HG03354 (cell line): ENCODE results near the gene KRT82.
"Not testable (repeated sequence)": the region's sequence is repeated elsewhere in the genome, so short reads cannot be mapped to it uniquely, and the experiment has no call there.

ENCODE experiments used
- ATAC-seq: cut with Tn5 transposase; IDR thresholded peaks from one replicate; pipeline ENCODE4 v1.9.1; 2021; ENCODE audit warnings: mild to moderate bottlenecking; ENCODE audit not compliant: unreplicated experiment, poor library complexity, severe bottlenecking

KRT82 gene

GRCh38 chr12:52350786-52351185, 55.3 kb downstream of the KRT82 start:
- ATAC-seq = no peak

DNA sequence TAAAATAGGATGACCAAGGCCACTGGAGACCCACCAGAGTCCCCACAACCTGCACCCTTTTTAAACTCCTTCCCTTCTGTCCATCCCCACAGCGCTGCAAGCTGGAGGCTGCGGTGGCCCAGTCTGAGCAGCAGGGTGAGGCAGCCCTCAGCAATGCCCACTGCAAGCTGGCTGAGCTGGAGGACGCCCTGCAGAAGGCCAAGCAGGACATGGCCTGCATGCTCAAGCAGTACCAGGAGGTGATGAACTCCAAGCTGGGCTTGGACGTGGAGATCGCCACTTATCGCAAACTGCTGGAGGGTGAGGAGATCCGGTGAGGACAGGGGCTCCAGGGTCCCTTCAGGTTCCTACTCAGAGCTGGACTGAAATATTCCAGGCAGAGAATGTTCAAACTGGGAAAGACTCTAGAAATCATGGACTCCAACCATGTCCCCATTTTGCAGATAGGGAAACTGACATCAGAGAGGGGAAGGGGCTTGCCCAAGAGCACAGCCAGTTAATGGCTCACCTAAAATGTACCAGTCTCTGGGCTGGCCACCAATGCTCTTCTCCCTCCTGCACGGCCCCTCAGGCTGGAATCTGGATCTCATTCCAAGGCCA, 56.0 kb downstream of the KRT82 start:
- ATAC-seq = no peak

GRCh38 chr12:52349196-52349595, 56.9 kb downstream of the KRT82 start:
- no peak for ATAC-seq

- no peak for ATAC-seq
These were observed 58.3 kb downstream of the KRT82 start for GRCh38 chr12:52347551-52348510.

GRCh38 chr12:52347016-52347415, 59.1 kb downstream of the KRT82 start:
- ATAC-seq = no peak

DNA sequence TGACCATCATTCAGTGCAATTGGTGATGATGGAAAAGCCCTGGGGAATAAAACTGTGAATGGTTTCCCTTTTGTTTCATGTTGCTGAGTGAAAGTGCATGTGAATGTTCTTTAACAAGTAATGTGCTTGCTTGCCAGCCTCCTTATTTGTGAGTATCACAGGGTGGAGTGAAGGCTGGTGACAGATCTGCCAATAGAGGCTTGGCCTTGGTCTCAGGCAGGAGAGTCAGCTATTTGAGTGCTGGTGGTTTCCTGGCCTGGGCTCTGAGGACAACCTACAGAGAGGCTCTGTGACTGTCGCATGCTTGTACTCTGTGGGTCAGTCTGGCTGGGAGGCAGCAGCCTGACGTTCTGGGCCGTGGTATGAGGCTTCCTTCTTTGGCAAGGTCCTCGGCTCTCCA, 59.5 kb downstream of the KRT82 start:
- ATAC-seq = no peak

- not testable (repeated sequence) for ATAC-seq
These were observed 61.1 kb downstream of the KRT82 start for GRCh38 chr12:52345041-52345440.

DNA sequence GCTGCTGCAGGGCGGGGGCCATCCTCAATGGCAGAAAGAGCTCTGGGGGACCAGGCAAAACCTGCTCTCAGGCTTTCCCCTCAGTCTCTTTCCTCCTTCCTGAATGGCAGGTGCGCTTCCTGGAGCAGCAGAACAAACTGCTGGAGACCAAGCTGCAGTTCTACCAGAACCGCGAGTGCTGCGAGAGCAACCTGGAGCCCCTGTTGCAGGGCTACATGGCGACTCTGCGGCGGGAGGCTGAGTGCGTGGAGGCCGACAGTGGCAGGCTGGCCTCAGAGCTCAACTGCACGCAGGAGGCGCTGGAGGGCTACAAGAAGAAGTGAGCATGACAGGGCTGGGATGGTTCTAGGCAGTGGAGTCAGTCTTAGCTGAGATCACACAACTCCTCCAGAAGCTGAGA, 62.0 kb downstream of the KRT82 start:
- no peak for ATAC-seq
